Forelimb muscle (tissue), 1 donor: Measurements from ENCODE around the gene TXLNB. TPM values are rescaled to one million over a fixed set of nuclear protein-coding genes. Genes with fewer than 3 reads are reported as not detected.

Experiments used
- DNase-seq: peaks from one replicate; pipeline ENCODE4 v3.0.0-alpha.2; 2013; ENCODE audit warnings: low read depth
- polyA plus RNA-seq: library from polyadenylated mRNA; unstranded; fragments of 120-200 nt; gene quantifications from one replicate; pipeline ENCODE4 v1.2.1, GENCODE V29; 2013; ENCODE audit not compliant: insufficient read length

TXLNB gene
- 137 TPM for polyA plus RNA-seq

DNA sequence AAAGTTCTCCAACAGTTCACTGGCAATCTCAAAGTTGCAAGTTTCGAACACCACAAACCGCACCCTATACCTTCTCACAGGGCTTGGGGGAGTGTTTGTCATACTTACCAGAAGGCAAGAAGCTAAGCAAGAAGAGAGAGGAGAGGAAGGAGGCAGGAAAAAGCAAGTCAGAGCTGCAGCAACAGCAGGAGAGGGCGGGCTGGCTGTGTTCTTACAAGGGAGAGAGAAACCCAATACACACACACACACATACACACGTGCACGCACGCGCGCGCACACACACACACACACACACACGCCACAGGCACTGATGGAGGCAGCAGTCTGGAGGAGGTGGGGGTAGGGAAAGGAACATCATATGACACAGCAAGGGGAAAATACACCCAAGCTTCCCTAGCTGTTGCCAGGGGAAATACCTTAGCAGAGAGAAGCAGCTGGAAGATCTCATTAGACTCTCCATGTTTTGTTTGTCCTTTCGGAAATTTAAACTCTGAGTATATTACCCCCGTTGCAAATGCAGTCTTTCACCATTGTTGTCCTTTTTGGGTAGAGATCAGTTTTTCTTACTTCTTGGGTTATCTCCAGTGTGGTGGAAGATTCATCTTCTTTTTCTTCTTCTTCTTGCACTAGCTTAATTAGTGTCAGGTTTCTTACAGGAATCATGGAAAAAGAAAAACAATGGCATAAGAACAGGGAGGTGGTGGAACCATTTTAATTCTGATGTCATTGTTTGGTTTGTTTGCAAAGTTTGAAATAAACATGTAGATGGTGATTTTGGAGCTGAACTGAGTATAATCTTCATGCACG is at the start of gene TXLNB:
Gene TXLNB, minus strand, starts transcription at position 186 of the 807 bp plus-strand sequence. CDS start 3,099 bp downstream, outside the sequence.
- DNase-seq, result peak; percentile 60

GRCh38 chr6:139341060-139341459 is 49.3 kb upstream of the TXLNB start:
- no peak for DNase-seq

GRCh38 chr6:139338795-139339194 is 47.0 kb upstream of the TXLNB start:
- no peak for DNase-seq

DNA sequence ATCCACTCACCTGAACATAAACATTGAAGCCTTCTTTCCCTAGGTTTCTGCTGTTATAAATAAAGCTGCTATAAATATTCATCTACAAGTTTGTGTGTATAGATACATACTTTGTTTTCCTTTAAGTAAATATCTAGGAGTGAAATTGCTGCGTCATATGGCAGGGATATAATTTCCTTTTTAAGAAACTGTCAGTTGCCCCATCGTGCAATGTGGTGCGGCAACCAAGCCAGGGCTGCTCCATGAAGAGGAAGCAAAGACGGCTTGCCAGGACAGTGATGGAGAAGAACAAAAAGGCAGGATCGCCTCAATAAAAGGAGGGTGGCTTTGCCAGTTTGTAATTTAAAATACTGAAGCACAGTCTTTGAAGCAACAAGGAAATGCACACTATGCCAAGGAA is 46.0 kb upstream of the TXLNB start:
- no peak for DNase-seq

GRCh38 chr6:139337001-139337400 is 45.2 kb upstream of the TXLNB start:
- DNase-seq, result no peak

- no peak for DNase-seq
Measured at GRCh38 chr6:139336488-139336887, 44.7 kb upstream of the TXLNB start.

DNA sequence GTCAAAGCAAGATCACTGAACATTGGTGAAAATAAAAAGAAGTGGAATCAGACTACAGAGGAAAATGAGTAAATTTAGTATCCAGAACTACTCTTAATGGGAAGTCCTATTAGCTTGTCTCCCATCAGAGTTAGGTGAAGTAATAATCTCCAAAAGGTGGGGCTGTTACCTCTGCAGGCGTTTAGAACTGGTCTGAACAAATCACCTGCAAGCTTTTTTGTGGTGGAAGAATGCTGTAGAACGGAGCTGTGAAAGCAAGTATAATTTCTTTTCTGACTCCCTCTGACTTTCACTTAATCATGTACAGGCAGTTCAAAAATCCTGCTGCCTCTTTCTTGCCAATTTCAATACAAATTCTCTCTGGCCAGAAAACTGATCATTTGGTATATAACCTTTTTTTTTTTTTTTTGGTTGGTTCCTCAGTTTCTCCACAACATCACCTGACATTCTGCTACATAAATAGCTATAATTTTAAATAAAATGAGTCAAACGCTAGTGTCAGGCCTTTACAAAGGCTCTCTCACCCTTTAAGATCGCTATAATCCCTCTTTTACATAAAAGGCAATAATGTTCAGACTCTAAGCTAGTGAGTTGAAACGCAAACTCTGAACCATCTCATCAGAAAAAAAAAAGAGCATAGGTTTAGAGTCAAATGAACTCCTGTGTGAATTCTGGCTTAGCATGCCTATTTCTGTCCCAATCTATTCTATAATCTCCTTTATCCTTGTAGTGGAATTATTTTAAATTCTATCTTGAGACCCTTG is 43.8 kb upstream of the TXLNB start:
- no peak for DNase-seq

- peak; percentile 81 for DNase-seq
Measured at GRCh38 chr6:139334806-139335446, 43.1 kb upstream of the TXLNB start.

DNA sequence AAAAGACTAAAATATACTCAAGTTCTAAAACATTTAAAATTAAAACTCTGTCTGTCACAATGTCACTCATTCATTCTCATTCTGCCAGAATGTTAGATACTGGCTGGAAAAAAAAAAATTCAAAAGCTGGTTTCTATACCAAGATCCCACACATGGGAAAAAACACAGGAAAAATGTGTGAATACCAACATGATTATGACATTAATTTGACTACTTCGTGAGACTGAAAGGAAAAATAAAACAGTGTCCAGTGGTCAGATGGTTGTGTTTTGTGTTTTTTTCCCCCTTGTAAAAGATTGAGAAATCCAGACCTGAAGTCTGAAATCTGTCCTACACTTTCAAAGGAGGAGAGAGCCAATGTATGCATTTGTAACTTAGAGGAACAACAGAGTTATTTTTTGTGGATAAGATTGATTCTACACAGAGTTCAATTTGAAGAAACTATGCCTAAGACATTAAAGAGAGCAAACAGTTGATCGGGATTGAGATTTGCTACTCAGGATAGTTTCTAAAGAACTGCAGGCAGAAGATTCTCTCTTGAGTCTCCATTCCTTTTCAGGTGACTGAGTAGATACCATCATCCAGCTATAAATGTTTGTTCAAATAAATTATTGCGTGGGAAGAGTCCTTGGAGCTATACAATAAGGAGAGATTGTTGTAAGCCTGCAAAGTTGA is 39.2 kb upstream of the TXLNB start:
- no peak for DNase-seq

GRCh38 chr6:139330306-139330705 is 38.5 kb upstream of the TXLNB start:
- DNase-seq, result no peak

- DNase-seq, result no peak
Measured at GRCh38 chr6:139329224-139329623, 37.4 kb upstream of the TXLNB start.

GRCh38 chr6:139327038-139327437 is 35.2 kb upstream of the TXLNB start:
- no peak for DNase-seq

DNA sequence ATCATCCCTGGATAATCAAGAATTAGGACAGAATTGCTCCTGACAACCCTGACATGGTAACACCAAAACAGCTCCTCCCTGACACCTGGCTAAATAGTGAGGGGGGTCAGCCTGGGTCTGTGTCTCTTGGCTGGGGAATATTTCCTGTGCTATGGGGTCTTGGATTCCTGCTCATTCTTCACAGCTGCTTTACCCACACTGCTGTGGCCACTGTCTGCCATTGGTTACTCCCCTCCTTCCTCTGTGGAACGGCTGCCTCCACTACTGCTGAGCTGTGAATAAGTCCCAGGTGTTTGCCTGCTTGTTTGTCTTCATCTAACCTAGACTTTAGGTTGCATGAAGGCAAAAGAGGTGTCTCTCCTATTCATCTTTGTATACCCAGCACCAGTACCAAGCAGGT is 33.9 kb upstream of the TXLNB start:
- no peak for DNase-seq

- no peak for DNase-seq
Measured at GRCh38 chr6:139325125-139325524, 33.3 kb upstream of the TXLNB start.

GRCh38 chr6:139324301-139324555 is 32.4 kb upstream of the TXLNB start:
- DNase-seq, result no peak

GRCh38 chr6:139323511-139324300 is 31.9 kb upstream of the TXLNB start:
- peak; percentile 69 for DNase-seq

- DNase-seq, result no peak
Measured at GRCh38 chr6:139320081-139320480, 28.3 kb upstream of the TXLNB start.

- DNase-seq, result no peak
Measured at GRCh38 chr6:139316622-139317317, 25.0 kb upstream of the TXLNB start.

DNA sequence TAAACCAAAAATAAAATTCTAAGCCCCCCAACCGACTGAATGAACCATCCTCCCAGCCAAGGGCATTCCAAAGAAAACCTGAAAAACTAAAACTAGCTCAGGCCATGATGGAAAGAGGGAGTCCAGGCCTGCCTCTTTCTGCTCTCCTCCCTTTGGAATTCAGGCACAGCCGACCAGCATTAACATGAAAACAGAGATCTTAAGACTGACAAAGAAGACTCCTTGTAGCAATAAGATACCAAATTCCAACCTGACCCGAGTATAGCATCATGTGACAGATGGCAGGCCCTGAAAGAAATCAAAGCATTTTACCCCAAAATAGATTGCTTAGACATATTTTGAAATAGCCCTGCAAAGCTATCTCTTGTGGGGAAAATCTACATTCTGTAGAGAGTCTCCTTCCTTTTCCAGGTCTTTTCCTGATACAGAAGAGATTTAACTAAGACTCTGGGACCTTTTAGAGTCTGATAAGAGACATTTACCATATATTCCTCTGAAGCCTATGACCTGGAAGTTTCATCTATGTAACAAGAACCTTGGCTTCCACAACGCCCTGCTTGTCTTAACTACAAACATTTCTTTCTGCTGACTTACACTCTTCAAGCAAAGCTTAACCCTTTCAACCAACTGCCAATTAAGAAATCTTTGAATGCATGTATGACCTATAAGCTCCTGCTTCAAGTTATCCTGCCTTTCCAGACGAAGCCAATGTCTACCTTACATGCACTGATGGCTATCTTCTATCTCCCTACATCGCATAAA is 22.2 kb upstream of the TXLNB start:
- no peak for DNase-seq

GRCh38 chr6:139313229-139313628 is 21.4 kb upstream of the TXLNB start:
- no peak for DNase-seq
